ENCODE results near the gene MEGF11. TPM values are rescaled to one million over a fixed set of nuclear protein-coding genes. Genes with fewer than 3 reads are reported as not detected.
"Not testable (repeated sequence)": the region's sequence is repeated elsewhere in the genome, so short reads cannot be mapped to it uniquely, and the experiment has no call there.

The MEGF11 gene
- total RNA-seq, 2 donors from 2014 or later, result not detected

DNA sequence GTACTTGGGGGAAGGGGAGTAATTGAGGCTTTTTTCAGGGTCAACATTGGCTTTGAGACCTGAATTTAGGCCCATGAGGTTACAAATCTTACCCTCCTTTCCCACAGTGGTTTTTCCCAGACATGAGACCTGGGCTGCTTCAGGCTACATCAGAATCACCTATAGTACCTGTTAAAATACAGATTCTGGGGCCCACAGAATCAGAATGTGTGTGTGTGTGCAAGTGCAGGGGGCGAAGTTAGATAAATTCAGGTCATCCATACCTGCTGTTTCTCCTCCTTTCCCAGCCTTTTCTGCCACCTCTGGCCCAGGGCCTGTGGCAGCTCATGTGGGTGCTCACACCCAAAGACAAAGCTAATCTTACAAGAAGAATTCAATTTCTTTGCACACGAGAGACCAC is 273.7 kb downstream of the MEGF11 start:
- Histone ChIP-seq H3K4me1 (no peaks in the 10 kb centered on the region), H3K36me3 (no peaks in the 10 kb centered on the region), H3K27ac (no peak overlapping the region), H3K9me3 (no peaks in the 10 kb centered on the region), H3K27me3 (no peaks in the 10 kb centered on the region), H3K9ac (ENCODE audit: low read depth in 2 of 2, low read length in 2 of 2) (no peak overlapping the region), H3K4me3 (no peak overlapping the region)
- TF ChIP-seq, protein P1, sequence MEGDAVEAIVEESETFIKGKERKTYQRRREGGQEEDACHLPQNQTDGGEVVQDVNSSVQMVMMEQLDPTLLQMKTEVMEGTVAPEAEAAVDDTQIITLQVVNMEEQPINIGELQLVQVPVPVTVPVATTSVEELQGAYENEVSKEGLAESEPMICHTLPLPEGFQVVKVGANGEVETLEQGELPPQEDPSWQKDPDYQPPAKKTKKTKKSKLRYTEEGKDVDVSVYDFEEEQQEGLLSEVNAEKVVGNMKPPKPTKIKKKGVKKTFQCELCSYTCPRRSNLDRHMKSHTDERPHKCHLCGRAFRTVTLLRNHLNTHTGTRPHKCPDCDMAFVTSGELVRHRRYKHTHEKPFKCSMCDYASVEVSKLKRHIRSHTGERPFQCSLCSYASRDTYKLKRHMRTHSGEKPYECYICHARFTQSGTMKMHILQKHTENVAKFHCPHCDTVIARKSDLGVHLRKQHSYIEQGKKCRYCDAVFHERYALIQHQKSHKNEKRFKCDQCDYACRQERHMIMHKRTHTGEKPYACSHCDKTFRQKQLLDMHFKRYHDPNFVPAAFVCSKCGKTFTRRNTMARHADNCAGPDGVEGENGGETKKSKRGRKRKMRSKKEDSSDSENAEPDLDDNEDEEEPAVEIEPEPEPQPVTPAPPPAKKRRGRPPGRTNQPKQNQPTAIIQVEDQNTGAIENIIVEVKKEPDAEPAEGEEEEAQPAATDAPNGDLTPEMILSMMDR (IDR thresholded peaks at IDR 0.05), result no peak
- intact Hi-C loops (cut with DNase I), result loop anchor here (2.0 to 5.0 kb wide), 2 partner anchors 211 to 307 kb away; no protein-coding TSS in a partner anchor
- no peak for DNase-seq

DNA sequence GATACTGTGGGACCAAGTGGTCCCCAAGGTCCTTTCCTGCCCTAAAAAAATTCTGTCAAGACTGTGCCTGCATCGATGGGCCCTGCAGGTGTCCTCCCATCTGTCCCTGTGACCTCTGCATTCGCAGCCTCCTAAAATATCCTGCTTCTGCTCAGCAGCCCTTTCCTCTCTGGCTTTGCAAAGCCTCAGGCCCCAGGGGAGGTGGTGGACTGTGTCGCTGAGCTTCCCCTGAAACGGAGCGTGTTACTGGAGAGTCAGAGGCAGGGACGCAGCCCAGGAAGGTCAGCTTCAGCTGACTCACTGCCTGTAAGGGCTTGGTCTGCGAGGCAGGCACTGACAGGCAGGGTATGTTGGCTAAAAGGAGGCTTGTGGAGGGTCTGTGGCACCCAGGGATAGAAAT is 274.2 kb downstream of the MEGF11 start:
- Histone ChIP-seq H3K4me1 (no peaks in the 10 kb centered on the region), H3K9me3 (no peaks in the 10 kb centered on the region), H3K27ac (no peak overlapping the region), H3K36me3 (no peaks in the 10 kb centered on the region), H3K4me3 (no peak overlapping the region), H3K27me3 (no peaks in the 10 kb centered on the region), H3K9ac (ENCODE audit: low read depth in 2 of 2, low read length in 2 of 2) (no peak overlapping the region)
- no peak for DNase-seq
- TF ChIP-seq, protein P1 (IDR thresholded peaks at IDR 0.05), result no peak
- intact Hi-C loops (cut with DNase I), result no loop called here

DNA sequence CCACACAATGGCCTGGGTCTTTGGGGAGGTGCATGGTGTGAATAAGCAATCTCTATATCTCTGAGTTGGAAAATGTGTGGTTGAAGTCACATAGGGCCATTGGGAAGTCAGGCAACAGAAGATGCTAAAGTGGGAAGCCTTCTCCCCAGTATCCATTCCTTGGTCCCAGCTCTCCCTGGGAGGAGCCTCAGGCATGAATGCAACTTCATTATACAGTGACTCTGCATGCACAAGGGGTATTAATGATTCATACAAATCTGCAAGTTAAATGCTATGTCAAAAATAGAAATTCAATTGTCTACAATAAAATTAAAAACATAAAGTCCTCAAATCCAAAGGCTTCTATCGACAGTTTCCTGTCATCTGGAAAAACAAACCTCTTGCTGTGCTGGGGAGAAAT is 275.4 kb downstream of the MEGF11 start:
- Histone ChIP-seq H3K27ac (no peak overlapping the region), H3K9me3 (no peaks in the 10 kb centered on the region), H3K36me3 (no peaks in the 10 kb centered on the region), H3K4me1 (no peaks in the 10 kb centered on the region), H3K9ac (ENCODE audit: low read depth in 2 of 2, low read length in 2 of 2) (no peak overlapping the region), H3K4me3 (no peak overlapping the region), H3K27me3 (no peaks in the 10 kb centered on the region)
- no peak for DNase-seq
- intact Hi-C loops (cut with DNase I), result no loop called here
- TF ChIP-seq, protein P1 (IDR thresholded peaks at IDR 0.05), result no peak

DNA sequence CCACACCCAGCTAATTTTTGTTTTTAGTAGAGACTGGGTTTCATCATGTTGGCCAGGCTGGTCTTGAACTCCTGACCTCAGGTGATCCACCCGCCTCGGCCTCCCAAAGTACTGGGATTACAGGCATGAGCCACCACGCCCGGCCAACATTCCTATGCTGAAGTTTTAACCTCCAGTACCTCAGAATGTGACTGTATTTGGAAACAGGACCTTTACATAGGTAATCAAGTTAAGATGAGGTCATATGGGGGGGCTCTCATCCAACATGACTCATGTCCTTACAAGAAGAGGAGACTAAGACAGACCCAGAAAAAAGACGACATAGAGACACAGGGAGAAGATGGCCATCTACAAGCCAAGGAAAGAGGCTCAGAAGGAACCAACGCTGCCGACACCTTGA is 277.4 kb downstream of the MEGF11 start:
- H3K4me3 ChIP-seq; intact Hi-C loops (cut with DNase I); H3K27me3 ChIP-seq; H3K9ac ChIP-seq (ENCODE audit: low read depth in 2 of 2, low read length in 2 of 2); H3K4me1 ChIP-seq; H3K9me3 ChIP-seq; DNase-seq; H3K36me3 ChIP-seq; H3K27ac ChIP-seq: not testable (repeated sequence)

DNA sequence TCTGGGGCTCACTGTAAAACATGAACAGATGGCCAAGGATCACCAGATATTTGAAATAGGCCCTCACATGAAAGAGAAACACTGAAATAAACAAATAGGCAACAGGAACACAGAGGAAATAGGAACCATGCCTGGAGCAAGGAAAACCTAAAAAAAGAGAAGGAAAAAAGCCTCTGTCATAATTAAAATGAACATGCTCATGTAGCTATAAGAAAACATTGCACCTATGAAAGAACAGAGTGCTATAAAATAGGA is 281.9 kb downstream of the MEGF11 start:
- no peaks in the 10 kb centered on the region for H3K36me3 ChIP-seq
- H3K4me1 ChIP-seq, result no peaks in the 10 kb centered on the region
- intact Hi-C loops (cut with DNase I), result no loop called here
- H3K9me3 ChIP-seq, result no peaks in the 10 kb centered on the region
- no peak overlapping the region for H3K4me3 ChIP-seq
- H3K9ac ChIP-seq (ENCODE audit: low read depth in 2 of 2, low read length in 2 of 2), result no peak overlapping the region
- H3K27me3 ChIP-seq, result peaks cover 5% of the 10 kb centered on the region
- DNase-seq, result no peak
- TF ChIP-seq, protein P1 (IDR thresholded peaks at IDR 0.05), result no peak
- no peak overlapping the region for H3K27ac ChIP-seq

DNA sequence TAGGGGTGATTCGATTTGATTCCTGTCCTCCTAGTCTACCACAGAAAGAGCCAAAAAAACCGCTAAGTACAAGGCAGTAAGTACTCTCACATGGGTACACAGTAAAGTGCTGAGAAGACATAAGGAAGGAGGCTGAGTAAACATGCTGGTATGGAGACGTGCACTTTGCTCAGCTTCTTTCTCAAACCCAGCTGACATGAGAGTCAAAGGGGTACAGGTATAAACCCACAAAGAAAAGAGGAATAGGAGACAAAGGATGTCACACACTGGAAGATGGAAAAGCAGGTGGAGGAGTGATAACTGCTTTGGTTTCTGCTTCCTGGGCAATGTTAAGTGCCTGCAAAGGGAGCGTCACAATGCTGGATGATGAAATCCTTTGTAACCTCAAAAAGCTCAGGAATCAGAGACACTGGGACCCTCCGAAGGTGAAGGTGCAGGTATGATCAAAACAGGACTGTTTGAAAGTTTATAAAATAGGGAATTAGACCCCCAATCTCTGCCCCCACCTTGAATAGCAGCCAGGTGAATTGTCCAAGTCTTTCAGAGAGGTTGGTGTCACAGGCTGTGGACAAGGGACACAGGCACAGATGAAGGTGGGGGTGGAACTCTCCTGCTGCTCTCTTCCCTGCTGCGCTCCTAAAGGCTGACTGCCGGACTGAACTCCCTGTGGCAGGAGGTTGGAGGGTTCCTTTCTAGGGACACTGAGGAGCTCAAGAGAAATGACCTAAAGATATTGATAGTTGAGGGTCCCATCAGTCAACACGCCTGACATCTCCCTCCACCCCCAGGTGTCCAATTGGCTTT is 282.4 kb downstream of the MEGF11 start:
- intact Hi-C loops (cut with DNase I), result no loop called here
- H3K27me3 ChIP-seq, result peaks cover 5% of the 10 kb centered on the region
- TF ChIP-seq, protein P1 (IDR thresholded peaks at IDR 0.05), result no peak

More for the DNA sequence above, 282.4 kb downstream of the MEGF11 start:
- H3K4me1 ChIP-seq, result no peaks in the 10 kb centered on the region
- no peak for DNase-seq
- no peaks in the 10 kb centered on the region for H3K36me3 ChIP-seq
- no peak overlapping the region for H3K9ac ChIP-seq (ENCODE audit: low read depth in 2 of 2, low read length in 2 of 2)
- no peak overlapping the region for H3K27ac ChIP-seq
- H3K9me3 ChIP-seq, result no peaks in the 10 kb centered on the region
- H3K4me3 ChIP-seq, result no peak overlapping the region
